ENCODE measurements around the gene NME3. TPM values are rescaled to one million over a fixed set of nuclear protein-coding genes. Genes with fewer than 3 reads are reported as not detected.

The NME3 gene
- total and polyA plus RNA-seq, 2 donors (not counting 3 experiments of a cell fraction or from before 2014, with no cell fraction given), result 38.2 to 74.4 TPM

- no peak overlapping the region for H3K4me2 ChIP-seq (ENCODE audit: insufficient read depth, low read length)
- dilution Hi-C loops (cut with MboI; ENCODE audit: extremely low pct_ligation_motif_present, low sequenced_read_pairs) (no loop called here), intact Hi-C loops (cut with micrococcal nuclease) (loop anchor here (10.0 kb wide), 1 partner anchor 484 kb away; the partner anchor contains the start of gene UBE2I)
- FAIRE-seq, result no peak
- BruUV-seq (replicated peaks), result no TSS peak
- no peak overlapping the region for H3K9ac ChIP-seq (replicated peaks; ENCODE audit: extremely low read depth, insufficient read depth, low read length)
- CTCF ChIA-PET, result no interaction called here
- no peak overlapping the region for H2AFZ ChIP-seq (ENCODE audit: low read depth, low read length)
- no peak overlapping the region for H3K27ac ChIP-seq (ENCODE audit: insufficient read depth, low read depth, low read length)
- POLR2A ChIA-PET, result no interaction called here
- no peaks in the 10 kb centered on the region for H3K9me1 ChIP-seq (replicated peaks; ENCODE audit: control insufficient read depth, extremely low read depth, insufficient read depth, low read length)
- H3K79me2 ChIP-seq (ENCODE audit: control insufficient read depth, insufficient read depth, low read length), result peaks cover 20% of the 10 kb centered on the region
- H3K4me1 ChIP-seq (ENCODE audit: control insufficient read depth, extremely low read depth, insufficient read depth, low read length), result peaks cover 2% of the 10 kb centered on the region
- H3K9me3 ChIP-seq (replicated peaks; ENCODE audit: control insufficient read depth, insufficient read depth, low read length), result no peaks in the 10 kb centered on the region
- no peaks in the 10 kb centered on the region for H4K20me1 ChIP-seq (replicated peaks; ENCODE audit: control insufficient read depth, extremely low read depth, insufficient read depth, low read length)
- DNase-seq (ENCODE audit: low read depth, low spot score), result no peak
- H3K4me3 ChIP-seq (replicated peaks in 1 of 3; ENCODE audit: insufficient read depth in 1 of 3, low read depth in 1 of 3, low read length in 3 of 3), result no peak overlapping the region
- no peak for TF ChIP-seq CTCF (IDR thresholded peaks at IDR 0.05; ENCODE audit: extremely low read depth in 1 of 2, insufficient read depth in 1 of 2, low read depth in 1 of 2, low read length in 2 of 2)
- TF ChIP-seq POLR2A (IDR thresholded peaks at IDR 0.05; ENCODE audit: low read depth, low read length), result no peak
- TF ChIP-seq MYC (IDR thresholded peaks at IDR 0.05; ENCODE audit: low read depth, low read length), result no peak
- TF ChIP-seq JUN (IDR thresholded peaks at IDR 0.05; ENCODE audit: borderline replicate concordance, insufficient read depth, insufficient read length, low read depth), result no peak
- TF ChIP-seq POLR2AphosphoS5 (IDR thresholded peaks at IDR 0.05; ENCODE audit: insufficient read depth, low read depth, low read length), result no peak
- TF ChIP-seq GATA2 (IDR thresholded peaks at IDR 0.05; ENCODE audit: insufficient read depth, insufficient read length, low read depth, low read length), result no peak
- no peak for TF ChIP-seq MAX (IDR thresholded peaks at IDR 0.05; ENCODE audit: insufficient read depth, insufficient read length)
- no peak for TF ChIP-seq FOS (IDR thresholded peaks at IDR 0.05; ENCODE audit: borderline replicate concordance, insufficient read depth, low read length)
- no peak for TF ChIP-seq EZH2 (IDR thresholded peaks at IDR 0.05; ENCODE audit: borderline replicate concordance, low read depth, low read length, severe bottlenecking)
- H3K27me3 ChIP-seq (ENCODE audit: control insufficient read depth in 2 of 2, insufficient read depth in 2 of 2, low read length in 2 of 2), result no peaks in the 10 kb centered on the region
- H3K36me3 ChIP-seq (ENCODE audit: control insufficient read depth in 2 of 2, extremely low read depth in 1 of 2, insufficient read depth in 2 of 2, low read length in 2 of 2), result peaks cover 0 to 23% of the 10 kb centered on the region in 2 experiments
These were observed 17.4 kb upstream of the NME3 start for GRCh38 chr16:1788708-1789100.

Data from endothelial cell of umbilical vein (primary cell).